Natural killer cell treated with Interleukin-12 subunit alpha and Interleukin-12 subunit beta and Interleukin-15 and Interleukin-18, amount 100 ng/mL, for 72 hours (primary cell): Measurements from ENCODE around the gene SULT2B1. TPM values are rescaled to one million over a fixed set of nuclear protein-coding genes. Genes with fewer than 3 reads are reported as not detected.

Experiments
- ATAC-seq, 2 donors: fragments of 150-1000 bp; cut with Tn5 transposase in 1 of 2; sonication (Bioruptor Pico), chemical (Tn5 transposase) in 1 of 2; 2 replicates each; pipeline ENCODE4 v1.10.0; 2021
- DNase-seq: peaks from one replicate; pipeline ENCODE4 v3.0.0; 2022; ENCODE audit warnings: low spot score
- H3K27ac Mint-ChIP-seq, 2 donors: 1 replicate in 1 of 2; 2 replicates in 1 of 2; pipeline ENCODE4 v1.8.0; 2022; ENCODE audit warnings: mixed read lengths in 2 of 2, mild to moderate bottlenecking in 1 of 2, moderate library complexity in 1 of 2
- H3K27me3 Mint-ChIP-seq, 2 donors: 1 replicate in 1 of 2; 2 replicates in 1 of 2; pipeline ENCODE4 v1.8.0; 2022; ENCODE audit warnings: mixed read lengths in 2 of 2
- H3K36me3 Mint-ChIP-seq: one replicate; pipeline ENCODE4 v1.8.0; 2022; ENCODE audit warnings: mixed read lengths
- H3K4me1 Mint-ChIP-seq, 2 donors: 1 replicate in 1 of 2; 2 replicates in 1 of 2; pipeline ENCODE4 v1.8.0; 2022; ENCODE audit warnings: low read depth in 2 of 2, mixed read lengths in 2 of 2, mild to moderate bottlenecking in 1 of 2
- H3K4me3 Mint-ChIP-seq: one replicate; pipeline ENCODE4 v1.8.0; 2022; ENCODE audit warnings: mixed read lengths
- H3K9me3 Mint-ChIP-seq: 2 replicates; pipeline ENCODE4 v1.8.0; 2022; ENCODE audit warnings: mixed read lengths
- total RNA-seq, 2 donors: library from RNA; stranded (reverse); gene quantifications; one replicate each; pipeline ENCODE4 v1.2.3, GENCODE V29; 2022

SULT2B1 gene
- total RNA-seq, 2 donors from 2014 or later: not detected

DNA sequence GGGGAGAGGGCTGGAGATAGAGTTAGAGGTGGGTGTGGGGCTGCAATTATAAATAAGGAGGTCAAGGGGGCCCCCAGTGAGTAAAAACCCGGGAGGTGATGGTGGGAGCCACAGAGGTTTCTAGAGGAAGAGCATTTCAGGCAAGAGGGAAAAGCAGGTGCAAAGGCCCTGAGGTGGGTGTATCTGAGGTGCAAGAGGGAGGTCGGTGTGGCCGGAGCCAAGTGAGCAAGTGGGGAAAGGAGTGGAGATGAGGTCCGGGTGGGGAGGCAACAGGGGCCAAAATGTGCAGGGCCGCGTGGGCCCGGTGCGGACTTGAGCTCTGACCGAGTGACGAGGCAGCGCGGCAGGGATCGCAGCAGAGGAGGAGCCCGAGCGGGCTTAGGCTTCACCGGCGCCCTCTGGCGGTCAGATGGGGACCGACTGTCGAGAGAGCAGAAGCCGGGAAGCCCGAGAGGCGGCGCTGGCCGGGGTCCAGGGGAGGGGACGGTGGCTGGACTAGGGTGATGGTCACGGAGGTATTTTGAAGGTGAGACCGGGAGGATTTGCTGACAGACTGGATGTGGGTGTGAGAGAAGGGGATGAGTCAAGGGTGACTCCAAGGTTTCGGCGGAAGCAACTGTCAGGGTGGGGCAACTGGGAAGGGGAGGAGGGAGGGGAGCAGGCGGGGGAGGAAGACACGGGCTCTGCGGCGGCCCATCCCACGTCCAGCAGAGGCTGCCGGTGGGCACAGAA lies 36.9 kb downstream of the SULT2B1 start:
- peak; percentile 90 for DNase-seq
- Mint-ChIP-seq H3K9me3 (no peaks in the 10 kb centered on the region), H3K4me3 (peak overlapping the region; percentile 61), H3K27me3 (peaks cover 0 to 9% of the 10 kb centered on the region in 2 donors), H3K36me3 (no peaks in the 10 kb centered on the region), H3K4me1 (peaks cover 9 to 15% of the 10 kb centered on the region in 2 donors), H3K27ac (peak overlapping the region in 1 of 2 donors; percentile 52)
- ATAC-seq: peak; percentile 87 to 91

GRCh38 chr19:48591021-48591420 lies 39.0 kb downstream of the SULT2B1 start:
- H3K27me3 Mint-ChIP-seq: peaks cover 0 to 5% of the 10 kb centered on the region in 2 donors
- no peaks in the 10 kb centered on the region for H3K9me3 Mint-ChIP-seq
- no peaks in the 10 kb centered on the region for H3K36me3 Mint-ChIP-seq
- H3K4me3 Mint-ChIP-seq: no peak overlapping the region
- no peak overlapping the region for H3K27ac Mint-ChIP-seq
- ATAC-seq (no peak), DNase-seq (no peak)
- peaks cover 9 to 10% of the 10 kb centered on the region in 2 donors for H3K4me1 Mint-ChIP-seq

DNA sequence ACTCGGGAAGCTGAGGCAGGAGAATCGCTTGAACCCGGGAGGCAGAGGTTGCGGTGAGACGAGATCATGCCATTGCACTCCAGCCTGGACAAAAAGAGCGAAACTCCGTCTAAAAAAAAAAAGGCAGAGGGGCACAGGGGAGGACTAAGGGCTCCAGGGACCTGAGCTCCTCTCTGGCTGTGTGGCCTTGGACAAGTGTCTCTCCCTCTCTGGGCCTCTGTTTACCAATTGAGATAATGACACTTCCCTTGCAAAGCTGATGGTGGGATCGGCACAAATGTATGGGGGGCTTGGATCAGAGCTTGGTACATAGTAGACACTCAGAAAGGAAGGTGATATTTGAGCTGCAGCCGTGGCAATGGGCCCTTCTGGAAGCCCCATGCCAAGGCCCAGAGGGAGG lies 43.2 kb downstream of the SULT2B1 start:
- Mint-ChIP-seq H3K4me3 (peak overlapping the region; percentile 33), H3K27me3 (peaks cover 0 to 4% of the 10 kb centered on the region in 2 donors), H3K4me1 (no peaks in the 10 kb centered on the region), H3K36me3 (no peaks in the 10 kb centered on the region), H3K27ac (no peak overlapping the region), H3K9me3 (no peaks in the 10 kb centered on the region)
- DNase-seq: no peak
- ATAC-seq: no peak

GRCh38 chr19:48595833-48596232 lies 43.9 kb downstream of the SULT2B1 start:
- Mint-ChIP-seq H3K27ac (no peak overlapping the region), H3K9me3 (no peaks in the 10 kb centered on the region), H3K27me3 (peaks cover 0 to 4% of the 10 kb centered on the region in 2 donors), H3K4me1 (no peaks in the 10 kb centered on the region), H3K4me3 (no peak overlapping the region), H3K36me3 (no peaks in the 10 kb centered on the region)
- DNase-seq (no peak), ATAC-seq (no peak)

GRCh38 chr19:48596237-48596636 lies 44.3 kb downstream of the SULT2B1 start:
- peaks cover 0 to 4% of the 10 kb centered on the region in 2 donors for H3K27me3 Mint-ChIP-seq
- no peak for ATAC-seq
- no peak overlapping the region for H3K4me3 Mint-ChIP-seq
- DNase-seq: no peak
- H3K4me1 Mint-ChIP-seq: no peaks in the 10 kb centered on the region
- no peaks in the 10 kb centered on the region for H3K9me3 Mint-ChIP-seq
- H3K36me3 Mint-ChIP-seq: no peaks in the 10 kb centered on the region
- no peak overlapping the region for H3K27ac Mint-ChIP-seq

DNA sequence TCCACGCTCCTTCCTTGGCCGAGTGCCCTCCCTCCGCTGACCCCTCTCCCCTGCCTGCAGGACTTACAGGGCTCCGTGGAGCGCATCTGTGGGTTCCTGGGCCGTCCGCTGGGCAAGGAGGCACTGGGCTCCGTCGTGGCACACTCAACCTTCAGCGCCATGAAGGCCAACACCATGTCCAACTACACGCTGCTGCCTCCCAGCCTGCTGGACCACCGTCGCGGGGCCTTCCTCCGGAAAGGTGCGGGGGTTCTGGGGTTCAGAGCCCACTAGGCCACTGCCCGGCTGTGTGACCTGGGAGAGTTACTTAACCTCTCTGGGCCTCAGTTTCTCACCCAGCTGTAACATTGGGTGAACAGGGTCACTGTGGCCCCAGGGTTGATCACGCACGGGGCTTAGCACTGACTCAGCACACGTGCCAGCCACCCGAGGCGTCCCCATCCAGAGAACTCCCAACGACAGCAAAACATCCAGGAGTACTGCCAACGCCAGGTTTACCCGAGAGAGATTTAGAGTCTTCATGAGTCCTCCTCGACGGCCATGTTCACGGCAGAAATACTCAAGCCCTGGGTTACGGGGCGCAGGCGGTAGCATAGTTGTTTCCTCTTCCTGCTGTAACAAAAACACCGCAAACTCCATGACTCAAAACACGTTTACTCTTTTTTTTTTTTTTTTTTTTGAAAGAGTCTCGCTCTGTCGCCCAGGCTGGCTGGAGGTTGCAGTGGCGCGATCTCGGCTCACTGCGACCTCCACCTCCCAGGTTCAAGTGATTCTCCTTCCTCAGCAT lies 44.9 kb downstream of the SULT2B1 start:
- Mint-ChIP-seq H3K9me3 (no peaks in the 10 kb centered on the region), H3K36me3 (no peaks in the 10 kb centered on the region), H3K27me3 (peaks cover 0 to 4% of the 10 kb centered on the region in 2 donors), H3K4me1 (no peaks in the 10 kb centered on the region), H3K27ac (peak overlapping the region in 1 of 2 donors; percentile 53), H3K4me3 (peak overlapping the region; percentile 36)
- ATAC-seq: peak; percentile 56 to 76
- DNase-seq: no peak

DNA sequence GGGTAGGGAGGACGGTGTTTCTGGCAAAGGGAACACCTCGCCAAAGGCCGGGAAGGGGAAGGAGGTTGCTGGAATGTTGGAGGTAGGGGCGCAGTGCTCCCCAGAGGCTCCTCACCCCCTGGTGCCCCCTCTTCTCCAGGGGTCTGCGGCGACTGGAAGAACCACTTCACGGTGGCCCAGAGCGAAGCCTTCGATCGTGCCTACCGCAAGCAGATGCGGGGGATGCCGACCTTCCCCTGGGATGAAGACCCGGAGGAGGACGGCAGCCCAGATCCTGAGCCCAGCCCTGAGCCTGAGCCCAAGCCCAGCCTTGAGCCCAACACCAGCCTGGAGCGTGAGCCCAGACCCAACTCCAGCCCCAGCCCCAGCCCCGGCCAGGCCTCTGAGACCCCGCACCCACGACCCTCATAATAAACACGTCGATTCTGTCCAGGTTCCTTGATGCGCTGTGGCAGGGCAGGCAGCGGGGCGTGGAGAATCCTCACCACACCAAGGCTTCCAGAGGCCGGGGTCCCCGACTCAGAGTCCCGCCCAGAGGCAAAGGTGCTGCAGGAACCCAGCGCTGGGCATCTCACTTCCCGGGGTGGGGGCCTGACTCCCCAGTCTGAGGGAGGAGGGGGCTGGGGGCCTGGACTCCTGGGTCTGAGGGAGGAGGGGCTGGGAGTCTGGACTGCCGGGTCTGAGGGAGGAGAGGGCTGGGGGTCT lies 47.2 kb downstream of the SULT2B1 start:
- no peak overlapping the region for H3K27ac Mint-ChIP-seq
- H3K4me3 Mint-ChIP-seq: no peak overlapping the region
- no peaks in the 10 kb centered on the region for H3K4me1 Mint-ChIP-seq
- H3K36me3 Mint-ChIP-seq: no peaks in the 10 kb centered on the region
- H3K9me3 Mint-ChIP-seq: no peaks in the 10 kb centered on the region
- DNase-seq (no peak), ATAC-seq (no peak)
- peaks cover 0 to 4% of the 10 kb centered on the region in 2 donors for H3K27me3 Mint-ChIP-seq

DNA sequence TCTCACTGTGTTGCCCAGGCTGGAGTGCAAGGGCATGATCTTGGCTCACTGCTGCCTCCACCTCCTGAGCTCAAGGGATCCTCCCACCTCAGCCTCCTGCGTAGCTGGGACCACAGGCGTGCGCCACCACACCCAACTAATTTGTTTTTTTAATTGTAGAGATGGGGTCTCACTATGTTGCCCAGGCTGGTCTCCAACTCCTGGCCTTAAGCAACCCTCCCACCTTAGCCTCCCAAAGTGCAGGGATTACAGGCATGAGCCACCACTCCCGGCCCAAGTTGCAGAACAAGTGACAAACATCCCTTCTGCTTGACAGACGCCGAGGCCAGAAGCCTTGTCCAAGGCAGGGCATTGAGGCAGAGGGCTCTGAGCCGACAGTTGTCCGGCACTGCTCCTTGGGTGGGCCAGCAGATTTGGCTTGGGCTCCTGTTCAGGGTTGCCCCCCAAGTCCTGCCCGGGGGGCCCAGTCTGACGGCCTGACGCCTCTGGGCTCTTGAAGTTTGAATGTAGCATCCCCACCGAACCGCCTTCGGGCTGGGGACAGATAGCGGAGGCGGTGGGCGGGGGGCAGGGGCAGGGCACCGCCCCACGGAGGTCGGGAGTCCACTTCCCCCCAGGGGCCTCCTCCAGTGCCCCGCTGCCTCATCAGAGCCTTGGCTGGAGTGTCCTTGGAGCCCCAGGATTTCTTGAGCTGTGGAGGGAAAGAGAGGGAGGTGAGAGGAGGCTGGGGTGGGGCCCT lies 48.9 kb downstream of the SULT2B1 start:
- Mint-ChIP-seq H3K27ac (no peak overlapping the region), H3K27me3 (peaks cover 0 to 4% of the 10 kb centered on the region in 2 donors), H3K9me3 (no peaks in the 10 kb centered on the region), H3K4me3 (no peak overlapping the region), H3K4me1 (no peaks in the 10 kb centered on the region), H3K36me3 (no peaks in the 10 kb centered on the region)
- ATAC-seq (no peak), DNase-seq (no peak)

DNA sequence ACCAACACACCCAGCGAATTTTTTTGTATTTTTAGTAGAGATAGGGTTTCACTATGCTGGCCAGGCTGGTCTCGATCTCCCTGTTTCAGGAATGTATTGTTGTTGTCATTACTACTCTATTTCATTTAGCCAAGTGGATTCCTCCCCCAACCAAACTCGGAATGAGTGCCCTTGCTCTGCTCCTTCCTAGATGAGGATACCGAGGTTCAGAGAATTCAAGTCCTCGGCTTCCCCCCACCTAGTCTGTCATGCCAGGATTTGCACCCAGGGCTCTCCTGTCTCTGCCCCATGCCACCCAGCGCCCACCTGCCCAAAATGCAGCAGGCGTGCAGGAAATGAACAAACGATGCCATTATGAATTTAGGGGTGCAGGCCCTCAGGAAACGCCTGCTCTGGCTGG lies 51.0 kb downstream of the SULT2B1 start:
- H3K9me3 Mint-ChIP-seq: no peaks in the 10 kb centered on the region
- DNase-seq (no peak), ATAC-seq (no peak)
- no peak overlapping the region for H3K27ac Mint-ChIP-seq
- peaks cover 0 to 4% of the 10 kb centered on the region in 2 donors for H3K27me3 Mint-ChIP-seq
- H3K36me3 Mint-ChIP-seq: no peaks in the 10 kb centered on the region
- no peak overlapping the region for H3K4me3 Mint-ChIP-seq
- H3K4me1 Mint-ChIP-seq: no peaks in the 10 kb centered on the region

DNA sequence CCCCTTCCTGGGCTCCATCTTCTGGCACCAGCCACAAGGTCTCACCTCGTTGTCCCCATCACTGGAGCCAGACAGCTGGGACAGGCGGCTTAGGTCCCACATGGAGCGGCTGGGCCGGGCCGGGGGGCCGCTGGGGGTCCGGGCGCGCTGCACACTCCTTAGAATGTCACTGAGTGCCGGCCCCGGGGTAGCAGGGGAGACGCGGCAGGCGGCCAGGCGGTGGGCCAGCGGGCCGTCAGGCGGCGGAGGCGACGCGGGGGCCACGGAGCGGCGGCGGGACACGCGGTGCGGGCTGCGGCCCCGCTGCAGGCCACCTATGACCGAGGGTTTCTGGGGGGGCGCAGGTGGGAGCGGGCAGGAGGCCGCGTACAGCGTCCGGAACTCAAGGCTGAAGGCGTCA lies 51.5 kb downstream of the SULT2B1 start:
- H3K9me3 Mint-ChIP-seq: no peaks in the 10 kb centered on the region

DNA sequence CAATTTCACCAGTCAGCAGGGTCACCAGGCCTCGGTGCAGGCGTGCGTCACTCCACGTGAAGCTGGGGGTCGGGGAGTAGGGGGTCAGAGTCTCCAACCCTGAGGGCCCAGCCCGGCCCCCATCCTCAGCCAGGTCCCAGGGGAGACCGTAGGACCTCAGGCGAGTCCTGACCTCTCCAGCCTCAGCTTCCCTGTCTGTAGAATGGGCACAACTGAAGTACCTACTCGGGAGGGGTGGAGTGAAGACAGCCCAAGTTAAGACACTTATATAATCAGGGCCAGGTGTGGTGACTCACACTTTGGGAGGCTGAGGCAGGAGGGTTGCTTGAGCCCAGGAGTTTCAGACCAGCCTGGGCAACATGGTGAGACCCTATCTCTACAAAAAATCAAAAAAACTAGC lies 51.9 kb downstream of the SULT2B1 start:
- no peaks in the 10 kb centered on the region for H3K36me3 Mint-ChIP-seq
- DNase-seq (no peak), ATAC-seq (no peak)
- H3K27ac Mint-ChIP-seq: no peak overlapping the region
- no peak overlapping the region for H3K4me3 Mint-ChIP-seq
- H3K9me3 Mint-ChIP-seq: no peaks in the 10 kb centered on the region
- H3K27me3 Mint-ChIP-seq: no peaks in the 10 kb centered on the region
- H3K4me1 Mint-ChIP-seq: no peaks in the 10 kb centered on the region

More for the DNA sequence above, 51.5 kb downstream of the SULT2B1 start:
- Mint-ChIP-seq H3K27ac (no peak overlapping the region), H3K27me3 (peaks cover 0 to 4% of the 10 kb centered on the region in 2 donors), H3K4me3 (no peak overlapping the region), H3K4me1 (no peaks in the 10 kb centered on the region), H3K36me3 (no peaks in the 10 kb centered on the region)
- no peak for DNase-seq
- no peak for ATAC-seq

- no peaks in the 10 kb centered on the region for H3K27me3 Mint-ChIP-seq
- H3K27ac Mint-ChIP-seq: no peak within 1 kb of the TSS
- no peaks in the 10 kb centered on the region for H3K9me3 Mint-ChIP-seq
- DNase-seq (no peak), ATAC-seq (peak in 1 of 2 donors; percentile 20)
- no peaks in the 10 kb centered on the region for H3K36me3 Mint-ChIP-seq
- H3K4me1 Mint-ChIP-seq: no peaks in the 10 kb centered on the region
- no peak within 1 kb of the TSS for H3K4me3 Mint-ChIP-seq
Measured at GRCh38 chr19:48606463-48607358, 54.7 kb downstream of the SULT2B1 start, which contains the start of gene SPACA4. Gene SPACA4 (plus strand): TSS chr19:48606742. CDS start chr19:48606979, 237 bp downstream.
